Upper lobe of left lung (tissue), 4 donors: ENCODE measurements around the gene SORCS1.

ENCODE experiments used
- EP300 ChIP-seq, 4 donors: sonication (generic); formaldehyde crosslinking; IDR thresholded peaks; one replicate each; pipeline ENCODE4 v1.5.1; 2017; ENCODE audit warnings: antibody characterized with exemption in 4 of 4, control low read depth in 2 of 4
- POLR2A ChIP-seq, 4 donors: fragments of 450-650 bp; IDR thresholded peaks; one replicate each; pipeline ENCODE4 v1.5.1; 2016 to 2017; ENCODE audit warnings: antibody characterized with exemption in 4 of 4, mild to moderate bottlenecking in 2 of 4
- POLR2AphosphoS5 ChIP-seq, 2 donors: sonication (generic); formaldehyde crosslinking; IDR thresholded peaks; one replicate each; pipeline ENCODE4 v1.5.1; 2017; ENCODE audit warnings: antibody characterized with exemption in 2 of 2
- TF ChIP-seq, protein P1 (sequence below), 6 experiments: fragments of 450-650 bp in 4 of 6; fragments of 200-600 bp in 2 of 6; sonication (generic) in 2 of 6; IDR thresholded peaks; one replicate each; pipeline ENCODE4 v1.5.1; 2016 to 2019; ENCODE audit warnings: antibody characterized with exemption in 6 of 6

DNA sequence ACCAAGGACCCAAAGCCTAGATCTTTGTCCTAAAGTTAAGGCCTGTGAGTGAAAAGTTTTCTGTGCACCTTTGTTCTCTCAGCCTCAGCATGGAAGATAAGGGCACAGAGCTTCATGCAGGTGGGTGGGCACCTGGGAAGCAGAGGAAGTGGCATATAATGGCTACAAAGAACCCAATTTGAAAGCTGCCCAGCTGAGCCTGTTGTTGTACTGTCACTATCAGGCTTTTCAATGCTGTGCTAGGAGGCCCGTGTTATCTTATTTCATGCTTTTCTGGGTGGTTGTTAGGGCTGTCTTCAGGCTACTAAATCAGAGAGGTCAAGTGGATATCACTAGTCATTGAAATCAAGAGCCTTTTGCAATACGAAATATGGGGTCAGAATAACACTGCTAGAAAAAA lies 443.8 kb downstream of the SORCS1 start:
- TF ChIP-seq POLR2AphosphoS5 (IDR thresholded peaks at IDR 0.05), result no peak
- TF ChIP-seq EP300 (IDR thresholded peaks at IDR 0.05), result no peak
- TF ChIP-seq, protein P1, sequence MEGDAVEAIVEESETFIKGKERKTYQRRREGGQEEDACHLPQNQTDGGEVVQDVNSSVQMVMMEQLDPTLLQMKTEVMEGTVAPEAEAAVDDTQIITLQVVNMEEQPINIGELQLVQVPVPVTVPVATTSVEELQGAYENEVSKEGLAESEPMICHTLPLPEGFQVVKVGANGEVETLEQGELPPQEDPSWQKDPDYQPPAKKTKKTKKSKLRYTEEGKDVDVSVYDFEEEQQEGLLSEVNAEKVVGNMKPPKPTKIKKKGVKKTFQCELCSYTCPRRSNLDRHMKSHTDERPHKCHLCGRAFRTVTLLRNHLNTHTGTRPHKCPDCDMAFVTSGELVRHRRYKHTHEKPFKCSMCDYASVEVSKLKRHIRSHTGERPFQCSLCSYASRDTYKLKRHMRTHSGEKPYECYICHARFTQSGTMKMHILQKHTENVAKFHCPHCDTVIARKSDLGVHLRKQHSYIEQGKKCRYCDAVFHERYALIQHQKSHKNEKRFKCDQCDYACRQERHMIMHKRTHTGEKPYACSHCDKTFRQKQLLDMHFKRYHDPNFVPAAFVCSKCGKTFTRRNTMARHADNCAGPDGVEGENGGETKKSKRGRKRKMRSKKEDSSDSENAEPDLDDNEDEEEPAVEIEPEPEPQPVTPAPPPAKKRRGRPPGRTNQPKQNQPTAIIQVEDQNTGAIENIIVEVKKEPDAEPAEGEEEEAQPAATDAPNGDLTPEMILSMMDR (IDR thresholded peaks at IDR 0.05), result no peak
- TF ChIP-seq POLR2A (IDR thresholded peaks at IDR 0.05), result no peak
